ENCODE data around the gene MTCL1. TPM values are rescaled to one million over a fixed set of nuclear protein-coding genes. Genes with fewer than 3 reads are reported as not detected.

MTCL1 gene
- total RNA-seq, 1 donor from 2014 or later: 48.7 TPM

DNA sequence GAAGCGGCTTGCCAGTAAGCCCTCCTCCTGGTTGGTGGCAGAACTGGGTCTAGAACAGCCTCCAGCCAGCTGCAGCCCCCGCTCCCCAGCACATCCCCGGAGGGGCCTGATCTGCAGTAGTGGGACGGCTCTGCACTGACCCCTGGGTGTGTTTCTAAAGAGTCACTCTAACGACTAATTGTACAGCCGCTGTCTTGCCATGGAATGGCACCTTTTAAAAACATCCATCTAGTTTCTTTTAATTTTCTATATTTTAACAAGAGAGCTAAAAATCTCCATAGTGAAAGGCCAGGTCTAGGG lies 82.0 kb downstream of the MTCL1 start:
- H3K27me3 Mint-ChIP-seq: no peaks in the 10 kb centered on the region
- no peak for TF ChIP-seq CTCF (conservative IDR thresholded peaks at IDR 0.05)
- peak overlapping the region; percentile 92 for H3K27ac Mint-ChIP-seq
- H3K4me1 Mint-ChIP-seq (ENCODE audit: unreplicated experiment): peaks cover 36% of the 10 kb centered on the region
- H3K36me3 Mint-ChIP-seq: peaks cover 34% of the 10 kb centered on the region
- no peaks in the 10 kb centered on the region for H3K9me3 Mint-ChIP-seq
- no peak for DNase-seq (ENCODE audit: extremely low spot score, unreplicated experiment)
- peak overlapping the region; percentile 71 for H3K4me3 Mint-ChIP-seq

- Mint-ChIP-seq H3K9me3 (no peaks in the 10 kb centered on the region), H3K27ac (peak overlapping the region; percentile 92), H3K27me3 (no peaks in the 10 kb centered on the region), H3K4me1 (ENCODE audit: unreplicated experiment) (peaks cover 41% of the 10 kb centered on the region), H3K36me3 (peaks cover 34% of the 10 kb centered on the region), H3K4me3 (no peak overlapping the region)
- no peak for TF ChIP-seq CTCF (conservative IDR thresholded peaks at IDR 0.05)
- DNase-seq (ENCODE audit: extremely low spot score, unreplicated experiment): no peak
Observed at GRCh38 chr18:8787794-8788193, 82.4 kb downstream of the MTCL1 start.

GRCh38 chr18:8788503-8789429 lies 83.4 kb downstream of the MTCL1 start:
- H3K27me3 Mint-ChIP-seq: no peaks in the 10 kb centered on the region
- peak overlapping the region; percentile 92 for H3K27ac Mint-ChIP-seq
- H3K4me3 Mint-ChIP-seq: no peak overlapping the region
- TF ChIP-seq CTCF (conservative IDR thresholded peaks at IDR 0.05): no peak
- peaks cover 30% of the 10 kb centered on the region for H3K36me3 Mint-ChIP-seq
- no peaks in the 10 kb centered on the region for H3K9me3 Mint-ChIP-seq
- DNase-seq (ENCODE audit: extremely low spot score, unreplicated experiment): peak; percentile 16
- H3K4me1 Mint-ChIP-seq (ENCODE audit: unreplicated experiment): peaks cover 51% of the 10 kb centered on the region

DNA sequence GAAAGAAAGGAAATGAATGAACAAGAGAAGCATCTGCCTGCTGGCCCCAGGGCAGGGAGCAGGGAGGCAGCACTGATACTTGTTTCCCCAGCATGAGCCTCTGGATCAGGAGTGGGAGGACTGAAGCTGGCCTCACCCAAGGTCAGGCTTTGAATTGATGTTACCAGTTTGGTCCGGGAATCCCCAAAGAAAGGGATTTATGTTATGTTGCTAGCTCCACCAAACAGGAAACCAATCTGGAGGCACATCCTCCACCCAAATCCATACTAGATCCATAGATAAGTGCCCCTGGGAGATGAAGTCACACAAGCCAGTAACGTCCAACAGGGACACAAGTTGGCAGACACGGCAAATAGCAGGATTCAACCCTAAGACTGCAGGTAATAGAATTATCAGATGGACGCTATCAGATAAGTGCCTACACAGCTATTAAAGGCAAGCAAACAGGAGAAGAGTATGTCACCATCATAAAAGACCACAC lies 85.9 kb downstream of the MTCL1 start:
- Mint-ChIP-seq H3K4me3 (no peak overlapping the region), H3K27me3 (no peaks in the 10 kb centered on the region), H3K27ac (peak overlapping the region; percentile 79), H3K4me1 (ENCODE audit: unreplicated experiment) (peaks cover 67% of the 10 kb centered on the region), H3K9me3 (no peaks in the 10 kb centered on the region), H3K36me3 (peaks cover 20% of the 10 kb centered on the region)
- DNase-seq (ENCODE audit: extremely low spot score, unreplicated experiment): no peak
- TF ChIP-seq CTCF (conservative IDR thresholded peaks at IDR 0.05): no peak

DNA sequence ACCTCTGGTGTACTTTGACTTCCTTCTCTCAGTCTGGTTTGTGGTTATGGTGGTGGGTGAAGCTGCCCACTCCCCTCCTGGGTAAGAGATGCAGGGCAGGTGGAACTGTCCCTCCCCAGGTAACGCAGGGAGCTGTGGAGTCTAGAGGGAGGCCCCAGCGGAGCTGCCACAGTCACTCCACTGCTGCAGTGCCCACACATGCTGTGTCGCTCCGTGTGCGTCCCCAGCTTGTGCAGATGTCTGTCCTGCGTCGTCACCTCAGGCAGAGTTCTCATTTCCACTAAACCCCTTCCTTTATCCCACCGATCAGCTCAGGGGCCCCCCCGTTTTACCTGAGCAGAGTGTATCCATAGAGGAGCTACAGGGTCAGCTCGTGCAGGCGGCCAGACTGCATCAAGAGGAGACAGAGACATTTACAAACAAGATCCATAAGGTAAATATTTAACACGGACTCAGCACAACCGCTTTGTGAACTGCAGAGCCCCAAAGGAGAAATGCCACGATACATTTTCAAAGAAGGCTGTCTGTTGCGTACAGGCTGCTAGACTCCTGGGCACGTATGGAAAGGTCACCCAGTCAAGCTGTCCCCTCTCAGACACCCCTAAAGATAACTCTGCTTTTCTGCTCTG lies 87.4 kb downstream of the MTCL1 start:
- H3K4me1 Mint-ChIP-seq (ENCODE audit: unreplicated experiment): peaks cover 63% of the 10 kb centered on the region
- no peak overlapping the region for H3K27ac Mint-ChIP-seq
- no peak for TF ChIP-seq CTCF (conservative IDR thresholded peaks at IDR 0.05)
- no peaks in the 10 kb centered on the region for H3K9me3 Mint-ChIP-seq
- DNase-seq (ENCODE audit: extremely low spot score, unreplicated experiment): no peak
- peak overlapping the region; percentile 43 for H3K4me3 Mint-ChIP-seq
- H3K27me3 Mint-ChIP-seq: no peaks in the 10 kb centered on the region
- peaks cover 11% of the 10 kb centered on the region for H3K36me3 Mint-ChIP-seq
